Upper lobe of right lung (tissue), 1 donor: Measurements from ENCODE around the gene SLC34A1. TPM values are rescaled to one million over a fixed set of nuclear protein-coding genes. Genes with fewer than 3 reads are reported as not detected.

Experiments used
- ATAC-seq: fragments of 200-7000 bp; cut with Tn5 transposase; one replicate; pipeline ENCODE4 v1.9.1; 2020; ENCODE audit warnings: mild to moderate bottlenecking, moderate library complexity
- DNase-seq: peaks from one replicate; pipeline ENCODE4 v3.0.0-alpha.2; 2020
- H3K27ac ChIP-seq: fragments of 200-600 bp; one replicate; pipeline ENCODE4 v1.8.0; 2022
- H3K27me3 ChIP-seq: fragments of 200-600 bp; one replicate; pipeline ENCODE4 v1.8.0; 2022; ENCODE audit warnings: mild to moderate bottlenecking
- H3K36me3 ChIP-seq: fragments of 200-600 bp; one replicate; pipeline ENCODE4 v1.8.0; 2022
- H3K4me1 ChIP-seq: fragments of 200-600 bp; one replicate; pipeline ENCODE4 v1.8.0; 2022
- H3K4me3 ChIP-seq: fragments of 200-600 bp; one replicate; pipeline ENCODE4 v1.8.0; 2022; ENCODE audit warnings: mild to moderate bottlenecking
- H3K9me3 ChIP-seq: fragments of 200-600 bp; one replicate; pipeline ENCODE4 v1.8.0; 2022
- CTCF ChIP-seq: fragments of 200-600 bp; IDR thresholded peaks from one replicate; pipeline ENCODE4 v1.8.0; 2022; ENCODE audit warnings: antibody characterized with exemption
- intact Hi-C: fragments of 100-400 bp; cut with DNase I; formaldehyde crosslinking; loops from one replicate; pipeline ENCODE4 v1.11.0; 2022
- total RNA-seq: library from RNA; stranded (reverse); fragmentation: NEBNext Ultra II Directional; extraction: Animal tissue kit (Norgen Biotek cat#: 25700); gene quantifications from one replicate; pipeline ENCODE4 v1.2.1, GENCODE V29; 2021
- donor health status: DM: no; HTN: yes; CAD: no; lungs with severe emphysema.

SLC34A1 gene
- total RNA-seq, 1 donor from 2014 or later = not detected

- H3K4me1 ChIP-seq = no peaks in the 10 kb centered on the region
- H3K36me3 ChIP-seq = no peaks in the 10 kb centered on the region
- TF ChIP-seq CTCF = no peak
- no peak overlapping the region for H3K27ac ChIP-seq
- H3K27me3 ChIP-seq = peaks cover 5% of the 10 kb centered on the region
- DNase-seq (no peak), ATAC-seq (no peak)
- intact Hi-C loops = no loop called here
- H3K9me3 ChIP-seq = no peaks in the 10 kb centered on the region
- H3K4me3 ChIP-seq = no peak overlapping the region
Observed at GRCh38 chr5:177377851-177378776, 6.1 kb upstream of the SLC34A1 start.

GRCh38 chr5:177378884-177379883, 5.0 kb upstream of the SLC34A1 start:
- Histone ChIP-seq H3K4me1 (no peaks in the 10 kb centered on the region), H3K27me3 (peaks cover 5% of the 10 kb centered on the region), H3K4me3 (no peak overlapping the region), H3K36me3 (no peaks in the 10 kb centered on the region), H3K27ac (no peak overlapping the region), H3K9me3 (no peaks in the 10 kb centered on the region)
- DNase-seq (no peak), ATAC-seq (peak; percentile 70)
- TF ChIP-seq CTCF = no peak
- intact Hi-C loops = no loop called here

GRCh38 chr5:177380805-177381126, 3.5 kb upstream of the SLC34A1 start:
- no peaks in the 10 kb centered on the region for H3K36me3 ChIP-seq
- no peak overlapping the region for H3K27ac ChIP-seq
- peaks cover 11% of the 10 kb centered on the region for H3K27me3 ChIP-seq
- no peak overlapping the region for H3K4me3 ChIP-seq
- H3K9me3 ChIP-seq = no peaks in the 10 kb centered on the region
- H3K4me1 ChIP-seq = no peaks in the 10 kb centered on the region
- ATAC-seq (no peak), DNase-seq (no peak)
- intact Hi-C loops = no loop called here
- no peak for TF ChIP-seq CTCF

- Histone ChIP-seq H3K27ac (no peak overlapping the region), H3K4me1 (no peaks in the 10 kb centered on the region), H3K36me3 (no peaks in the 10 kb centered on the region), H3K27me3 (peaks cover 14% of the 10 kb centered on the region), H3K4me3 (no peak overlapping the region), H3K9me3 (no peaks in the 10 kb centered on the region)
- no peak for TF ChIP-seq CTCF
- no peak for ATAC-seq
- intact Hi-C loops = no loop called here
- no peak for DNase-seq
Observed at GRCh38 chr5:177382423-177383029, 1.7 kb upstream of the SLC34A1 start.

- Histone ChIP-seq H3K27me3 (peaks cover 14% of the 10 kb centered on the region), H3K4me3 (no peak overlapping the region), H3K9me3 (no peaks in the 10 kb centered on the region), H3K27ac (no peak overlapping the region), H3K4me1 (no peaks in the 10 kb centered on the region), H3K36me3 (no peaks in the 10 kb centered on the region)
- ATAC-seq (no peak), DNase-seq (no peak)
- TF ChIP-seq CTCF = no peak
- intact Hi-C loops = no loop called here
Observed at GRCh38 chr5:177383181-177383580, 1.1 kb upstream of the SLC34A1 start.
